Progenitor cell of endocrine pancreas (in vitro differentiated cells): ENCODE data around the gene BBIP1. TPM values are rescaled to one million over a fixed set of nuclear protein-coding genes. Genes with fewer than 3 reads are reported as not detected.

Experiments
- DNase-seq: peaks from one replicate; pipeline ENCODE4 v3.0.0; 2021; ENCODE audit warnings: low spot score; ENCODE audit not compliant: unreplicated experiment
- H3K27ac Mint-ChIP-seq: 2 replicates; pipeline ENCODE4 v1.8.0; 2021; ENCODE audit warnings: mild to moderate bottlenecking, moderate library complexity, mixed read lengths
- H3K27me3 Mint-ChIP-seq: 2 replicates; pipeline ENCODE4 v1.8.0; 2021; ENCODE audit warnings: mixed read lengths
- H3K36me3 Mint-ChIP-seq: 2 replicates; pipeline ENCODE4 v1.8.0; 2022; ENCODE audit warnings: mixed read lengths; ENCODE audit not compliant: insufficient read depth
- H3K4me1 Mint-ChIP-seq: 2 replicates; pipeline ENCODE4 v1.8.0; 2021; ENCODE audit warnings: low read depth, mixed read lengths
- H3K4me3 Mint-ChIP-seq: 2 replicates; pipeline ENCODE4 v1.8.0; 2021; ENCODE audit warnings: low read depth, mild to moderate bottlenecking, moderate library complexity, mixed read lengths
- H3K9me3 Mint-ChIP-seq: 2 replicates; pipeline ENCODE4 v1.8.0; 2021; ENCODE audit warnings: low read depth, mixed read lengths
- long read RNA-seq: library from polyadenylated mRNA; unstranded; transcript quantifications from one replicate; pipeline ENCODE4 v2.0.0, GENCODE V29; 2020
- total RNA-seq: library from RNA; stranded (reverse); gene quantifications from 2 replicates; pipeline ENCODE4 v1.2.1, GENCODE V29; 2021
- TF ChIP-seq, protein P1 (sequence below): fragments of 200-600 bp; sonication (generic); IDR thresholded peaks from one replicate; pipeline ENCODE4 v1.5.0; 2021; ENCODE audit warnings: antibody characterized with exemption, mild to moderate bottlenecking; ENCODE audit not compliant: unreplicated experiment

Gene BBIP1, protein sequence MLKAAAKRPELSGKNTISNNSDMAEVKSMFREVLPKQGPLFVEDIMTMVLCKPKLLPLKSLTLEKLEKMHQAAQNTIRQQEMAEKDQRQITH
- total RNA-seq = 26.8 and 29.9 TPM in 2 replicates
- long read RNA-seq, transcript BBIP1-207 (4 exons, 2,119 nt) = major isoform, 17 of 28 reads
- long read RNA-seq, partial matches to known transcripts = 4 of 28 reads
- long read RNA-seq, other reads (novel, unspliced or antisense) = 3 of 28 reads

DNA sequence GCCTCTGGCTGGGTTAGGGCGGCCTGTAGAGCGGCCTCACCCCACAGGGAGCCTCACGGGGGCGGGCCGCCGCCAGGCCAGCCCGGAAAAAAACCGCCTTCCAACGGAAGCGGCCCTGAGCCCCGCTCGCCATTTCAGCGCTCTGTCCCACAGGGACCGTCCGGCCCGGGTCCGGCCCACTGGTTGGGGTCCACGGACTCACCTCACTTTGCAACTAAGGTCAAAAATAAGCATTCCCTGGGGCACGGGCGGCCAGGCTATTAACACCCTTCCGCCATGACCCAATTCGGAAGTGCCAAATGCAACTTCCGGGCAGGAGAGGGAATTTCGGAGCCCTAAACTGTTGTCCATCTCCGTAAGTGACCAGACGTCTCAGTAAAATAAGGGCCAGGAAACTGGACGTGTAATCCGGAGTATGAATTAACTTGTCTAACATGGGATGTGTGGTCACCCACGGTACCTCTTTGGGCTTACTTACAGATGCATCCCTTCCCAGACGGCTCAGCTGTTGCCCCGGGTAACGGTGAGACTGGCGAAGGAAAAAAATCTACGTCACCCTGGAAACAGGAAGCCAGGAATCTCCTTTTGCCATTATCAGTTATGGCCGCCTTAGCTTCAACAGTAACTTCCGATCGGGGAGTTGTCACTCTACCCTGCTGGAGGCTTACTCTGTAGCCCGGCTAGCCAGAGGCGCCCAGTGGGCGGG, at the start of gene BBIP1:
BBIP1 (minus strand) TSS at position 538 of the 706 bp plus-strand sequence. CDS start 1,023 bp downstream, outside the sequence.
- Mint-ChIP-seq H3K36me3 (peaks cover 1% of the 10 kb centered on the region), H3K27me3 (no peaks in the 10 kb centered on the region), H3K9me3 (no peaks in the 10 kb centered on the region), H3K4me1 (peaks cover 18% of the 10 kb centered on the region), H3K4me3 (peak within 1 kb of the TSS; percentile 84), H3K27ac (peak within 1 kb of the TSS; percentile 99)
- TF ChIP-seq, protein P1, sequence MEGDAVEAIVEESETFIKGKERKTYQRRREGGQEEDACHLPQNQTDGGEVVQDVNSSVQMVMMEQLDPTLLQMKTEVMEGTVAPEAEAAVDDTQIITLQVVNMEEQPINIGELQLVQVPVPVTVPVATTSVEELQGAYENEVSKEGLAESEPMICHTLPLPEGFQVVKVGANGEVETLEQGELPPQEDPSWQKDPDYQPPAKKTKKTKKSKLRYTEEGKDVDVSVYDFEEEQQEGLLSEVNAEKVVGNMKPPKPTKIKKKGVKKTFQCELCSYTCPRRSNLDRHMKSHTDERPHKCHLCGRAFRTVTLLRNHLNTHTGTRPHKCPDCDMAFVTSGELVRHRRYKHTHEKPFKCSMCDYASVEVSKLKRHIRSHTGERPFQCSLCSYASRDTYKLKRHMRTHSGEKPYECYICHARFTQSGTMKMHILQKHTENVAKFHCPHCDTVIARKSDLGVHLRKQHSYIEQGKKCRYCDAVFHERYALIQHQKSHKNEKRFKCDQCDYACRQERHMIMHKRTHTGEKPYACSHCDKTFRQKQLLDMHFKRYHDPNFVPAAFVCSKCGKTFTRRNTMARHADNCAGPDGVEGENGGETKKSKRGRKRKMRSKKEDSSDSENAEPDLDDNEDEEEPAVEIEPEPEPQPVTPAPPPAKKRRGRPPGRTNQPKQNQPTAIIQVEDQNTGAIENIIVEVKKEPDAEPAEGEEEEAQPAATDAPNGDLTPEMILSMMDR = peak; percentile 4
- DNase-seq = peak; percentile 94

DNA sequence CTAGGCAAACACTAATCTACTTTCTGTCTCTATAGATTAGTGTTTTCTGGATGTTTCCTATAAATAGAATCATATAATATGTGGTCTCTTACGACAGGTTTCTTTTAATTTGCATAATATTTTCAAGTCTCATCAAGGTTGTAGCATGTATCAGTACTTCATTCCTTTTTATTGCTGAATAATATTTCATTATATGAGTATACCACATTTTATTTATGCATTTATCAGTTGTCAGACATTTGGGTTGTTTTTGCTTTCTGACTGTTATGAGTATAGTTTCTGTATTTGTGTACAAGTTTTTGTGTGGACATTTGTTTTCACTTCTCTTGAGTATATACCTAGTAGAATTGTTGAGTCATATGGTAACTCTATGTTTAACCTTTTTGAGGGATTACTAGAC, 48.7 kb upstream of the BBIP1 start:
- H3K27ac Mint-ChIP-seq = no peak overlapping the region
- peaks cover 14% of the 10 kb centered on the region for H3K4me1 Mint-ChIP-seq
- H3K4me3 Mint-ChIP-seq = no peak overlapping the region
- peaks cover 2% of the 10 kb centered on the region for H3K36me3 Mint-ChIP-seq
- TF ChIP-seq, protein P1 = no peak
- no peaks in the 10 kb centered on the region for H3K27me3 Mint-ChIP-seq
- peaks cover 5% of the 10 kb centered on the region for H3K9me3 Mint-ChIP-seq
- no peak for DNase-seq

DNA sequence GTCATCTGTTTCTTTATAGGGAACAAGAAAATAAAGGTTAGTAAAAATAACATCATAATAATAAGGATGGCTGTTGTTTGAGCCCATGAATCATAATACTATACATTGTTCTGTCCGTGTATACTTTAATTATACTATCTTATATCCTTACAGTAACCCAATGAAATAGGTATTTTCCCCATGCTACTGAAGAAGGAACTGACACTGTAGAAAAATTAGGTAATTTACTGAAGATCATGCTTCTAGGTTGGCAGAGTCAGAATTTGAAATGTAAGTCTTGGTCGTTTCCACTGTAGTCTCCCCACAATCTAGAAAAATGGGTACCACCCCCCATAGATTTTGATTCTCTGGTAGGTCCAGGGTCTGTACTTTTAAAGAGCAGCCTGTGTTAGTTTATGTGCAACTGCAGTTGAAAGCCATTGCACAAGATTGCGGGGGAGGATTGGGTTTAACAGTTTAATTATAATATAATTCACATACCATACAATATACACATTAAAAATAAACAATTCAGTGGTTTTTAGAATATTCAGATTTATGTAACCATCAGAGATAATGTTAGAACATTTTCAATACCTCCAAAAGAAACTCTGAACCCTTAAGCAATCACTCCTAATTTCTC, 48.1 kb upstream of the BBIP1 start:
- no peak for DNase-seq
- Mint-ChIP-seq H3K4me3 (no peak overlapping the region), H3K4me1 (peaks cover 10% of the 10 kb centered on the region)

DNA sequence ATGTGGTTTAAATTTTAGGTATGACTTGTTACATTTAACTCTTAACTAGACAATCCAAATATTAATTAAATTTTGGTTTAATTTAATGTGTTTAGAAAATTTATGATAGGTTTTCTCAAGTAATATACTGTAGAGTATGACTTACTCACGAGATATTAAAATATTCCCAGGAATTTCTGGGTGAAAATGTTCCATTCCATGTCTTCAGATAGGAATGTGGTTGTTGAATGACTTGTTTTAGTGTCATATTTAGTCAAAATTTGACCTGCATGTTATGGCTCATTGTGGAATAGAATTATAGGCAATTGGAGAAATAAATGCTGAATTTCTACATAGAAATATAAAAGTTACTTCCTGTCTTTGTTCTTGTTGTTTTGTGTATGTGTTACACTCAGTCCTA, 47.2 kb upstream of the BBIP1 start:
- Mint-ChIP-seq H3K4me1 (peaks cover 9% of the 10 kb centered on the region), H3K4me3 (no peak overlapping the region), H3K36me3 (peaks cover 2% of the 10 kb centered on the region), H3K27ac (no peak overlapping the region), H3K9me3 (peaks cover 5% of the 10 kb centered on the region), H3K27me3 (no peaks in the 10 kb centered on the region)
- no peak for DNase-seq
- TF ChIP-seq, protein P1 = no peak

More for the DNA sequence above, 48.1 kb upstream of the BBIP1 start:
- peaks cover 5% of the 10 kb centered on the region for H3K9me3 Mint-ChIP-seq
- H3K27me3 Mint-ChIP-seq = no peaks in the 10 kb centered on the region
- H3K27ac Mint-ChIP-seq = no peak overlapping the region
- peaks cover 2% of the 10 kb centered on the region for H3K36me3 Mint-ChIP-seq
- TF ChIP-seq, protein P1 = no peak

DNA sequence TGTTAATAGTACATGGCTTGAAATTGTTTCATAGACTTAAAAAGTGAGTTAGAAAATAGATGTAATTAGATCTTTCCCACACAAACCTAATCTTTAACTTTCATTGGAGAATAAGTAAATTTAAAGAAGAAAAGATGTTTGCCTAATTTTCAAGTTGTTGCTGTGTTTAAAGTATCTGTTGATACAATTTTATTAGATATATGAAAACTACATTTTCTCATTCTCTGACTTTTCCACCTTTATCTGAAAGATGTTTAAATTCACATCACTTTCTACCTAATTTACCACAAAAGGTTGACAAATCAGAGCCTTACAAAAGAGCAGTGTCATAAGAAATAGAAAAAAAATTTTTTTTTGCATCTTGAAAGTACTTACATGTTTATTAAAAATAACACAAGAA, 46.2 kb upstream of the BBIP1 start:
- peaks cover 9% of the 10 kb centered on the region for H3K4me1 Mint-ChIP-seq
- H3K36me3 Mint-ChIP-seq = no peaks in the 10 kb centered on the region
- H3K4me3 Mint-ChIP-seq = no peak overlapping the region
- DNase-seq = no peak
- H3K27ac Mint-ChIP-seq = no peak overlapping the region
- TF ChIP-seq, protein P1 = no peak
- H3K9me3 Mint-ChIP-seq = no peaks in the 10 kb centered on the region
- no peaks in the 10 kb centered on the region for H3K27me3 Mint-ChIP-seq
